GM21825 (cell line): ENCODE measurements around the gene ITGA1.
A peak's percentile ranks its signal among the peaks of the same experiment; 100 is the strongest.

Source experiments
- ATAC-seq: cut with Tn5 transposase; IDR thresholded peaks from one replicate; pipeline ENCODE4 v1.9.1; 2021; ENCODE audit warnings: mild to moderate bottlenecking, moderate library complexity; ENCODE audit not compliant: unreplicated experiment

ITGA1 gene

DNA sequence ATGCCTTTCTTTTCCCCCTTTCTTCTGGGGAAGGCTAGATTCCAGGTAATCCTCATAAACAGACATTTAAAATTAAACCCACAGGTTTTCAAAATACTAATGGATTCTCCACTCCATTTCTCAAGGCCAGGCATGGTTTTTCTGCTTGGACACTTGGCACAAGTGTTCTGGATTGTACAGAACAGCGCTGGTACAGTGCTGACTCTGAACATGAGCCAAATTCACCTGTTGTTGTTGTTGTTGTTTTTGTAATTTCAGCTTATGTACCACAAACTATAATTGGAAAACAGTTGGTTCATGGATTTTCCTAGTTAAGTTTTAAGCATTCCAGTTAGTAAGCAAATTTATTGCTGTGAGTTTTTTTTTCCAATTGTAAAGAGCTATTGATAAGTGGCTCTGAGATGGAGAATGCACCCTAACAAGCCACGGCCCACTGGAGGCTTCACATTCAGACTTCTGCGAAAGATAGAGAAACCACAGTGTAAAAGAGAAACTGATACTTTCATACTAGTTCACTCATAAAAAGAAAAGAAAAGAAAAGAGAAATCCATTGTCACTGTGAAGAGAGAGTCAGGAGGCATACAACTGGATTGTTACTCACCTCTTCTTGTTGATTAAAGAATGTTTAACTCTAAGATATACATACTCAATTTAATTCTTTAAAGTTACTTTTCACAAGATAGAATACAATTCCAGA lies 16.2 kb upstream of the ITGA1 start:
- ATAC-seq: peak; percentile 95

DNA sequence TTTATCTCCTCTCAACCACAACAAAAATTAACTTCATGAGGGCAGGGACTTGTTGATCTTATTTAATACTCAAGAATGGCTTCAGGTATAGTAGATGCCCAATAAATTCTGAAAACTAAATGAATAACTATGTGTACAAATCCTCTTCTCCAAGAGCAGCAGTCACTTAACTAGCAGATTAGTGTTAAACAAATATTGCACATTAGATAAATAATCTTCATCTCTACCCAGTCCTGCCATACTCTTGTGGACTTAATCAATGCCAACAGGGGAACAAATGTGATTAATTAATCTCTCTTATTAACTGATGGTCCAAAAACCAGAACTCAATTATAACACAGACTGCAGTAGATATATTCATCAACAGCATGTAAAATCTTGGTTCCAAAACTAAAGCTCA lies 15.0 kb upstream of the ITGA1 start:
- ATAC-seq: no peak

DNA sequence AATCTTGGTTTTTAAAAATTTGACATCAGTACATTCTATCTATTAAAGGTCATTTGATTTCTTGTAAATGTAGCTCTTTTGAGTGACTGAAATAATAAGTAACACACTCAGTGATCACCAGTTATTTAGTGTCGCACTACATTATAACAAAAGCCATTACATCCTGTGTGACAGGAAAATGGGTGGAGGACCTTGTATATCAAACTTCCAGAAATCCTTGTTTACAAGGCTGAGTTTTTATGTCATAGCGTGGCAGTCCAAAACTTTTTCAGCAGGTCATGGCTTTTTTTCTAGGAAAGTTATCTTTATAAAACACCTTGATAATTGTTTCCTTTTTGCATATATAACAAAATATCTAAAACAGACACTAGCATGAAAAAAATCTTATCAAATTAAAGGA lies 14.4 kb upstream of the ITGA1 start:
- ATAC-seq: no peak

DNA sequence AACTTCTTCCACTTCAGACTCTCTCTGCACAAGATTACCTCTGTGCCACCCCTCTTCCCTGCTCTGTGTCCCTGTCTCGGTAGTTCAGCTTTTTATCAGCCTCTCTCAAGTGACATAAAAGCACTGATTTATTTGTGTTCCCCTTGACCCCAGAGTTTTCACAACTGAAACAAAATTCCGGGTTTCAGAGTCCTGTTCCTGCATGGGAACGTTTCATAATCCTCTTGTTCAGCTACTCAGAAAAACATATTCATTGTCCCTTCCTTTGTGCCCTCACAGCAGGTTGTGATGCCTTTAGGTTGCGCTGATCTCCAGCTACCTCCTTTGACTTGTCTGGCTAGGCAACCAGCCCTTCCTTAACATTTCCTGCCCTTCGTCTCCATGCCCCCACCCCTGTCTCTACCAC lies 13.7 kb upstream of the ITGA1 start:
- no peak for ATAC-seq

DNA sequence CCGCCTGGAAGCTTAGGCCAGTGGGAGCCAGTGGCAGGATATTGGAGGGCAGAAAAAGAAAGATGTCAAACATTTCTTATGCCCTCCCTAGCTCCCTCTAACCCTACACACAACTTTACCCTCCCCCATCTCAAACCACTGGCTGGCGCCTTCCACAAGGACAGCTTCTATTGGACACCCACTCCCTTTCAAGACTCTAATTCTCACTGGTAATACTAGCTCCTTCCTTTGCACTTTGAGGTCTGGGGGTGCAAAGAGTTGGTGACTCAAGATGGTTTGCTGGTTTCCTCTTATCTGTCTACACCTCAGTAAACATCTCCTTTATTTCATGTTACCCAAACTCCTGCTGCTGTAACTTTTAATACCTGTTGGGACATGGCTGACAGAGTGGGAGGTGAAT lies 11.6 kb upstream of the ITGA1 start:
- ATAC-seq: no peak

DNA sequence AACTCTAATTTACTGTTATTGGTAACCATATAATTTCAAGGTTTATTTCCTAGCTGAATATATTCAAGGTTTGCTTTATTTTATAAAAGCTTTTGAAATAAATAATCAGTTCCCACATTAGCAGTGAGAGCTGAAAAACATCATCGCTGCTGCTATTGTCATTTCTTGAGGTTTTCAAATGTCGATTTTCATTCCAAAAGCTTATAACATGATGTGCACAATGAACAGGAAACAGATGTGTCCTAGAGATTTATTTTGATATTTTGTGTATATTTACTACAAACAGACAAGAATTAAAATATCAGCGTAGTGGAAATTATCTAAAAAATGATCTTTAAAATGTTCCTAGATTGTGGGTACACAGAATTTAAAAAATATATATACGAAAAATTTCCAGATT lies 10.5 kb upstream of the ITGA1 start:
- no peak for ATAC-seq

DNA sequence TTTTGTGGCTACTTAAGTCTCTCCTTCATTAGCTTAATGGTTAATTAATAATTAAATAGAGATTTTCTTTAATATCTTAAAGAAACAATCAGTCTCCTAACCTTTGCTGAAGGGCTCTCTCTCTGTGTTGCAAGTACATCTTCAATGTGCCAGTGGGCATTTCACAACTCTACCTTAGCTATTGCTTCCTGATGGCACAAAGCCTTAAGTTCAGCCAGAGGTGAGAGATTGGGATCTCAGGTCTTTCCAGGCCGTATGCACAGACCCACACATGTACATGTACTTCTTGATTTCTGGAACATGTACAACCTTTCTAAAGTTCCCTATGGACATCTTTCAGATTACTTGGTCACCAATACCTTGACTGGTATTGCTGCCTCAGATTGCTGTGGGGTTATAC lies 8.9 kb upstream of the ITGA1 start:
- no peak for ATAC-seq

DNA sequence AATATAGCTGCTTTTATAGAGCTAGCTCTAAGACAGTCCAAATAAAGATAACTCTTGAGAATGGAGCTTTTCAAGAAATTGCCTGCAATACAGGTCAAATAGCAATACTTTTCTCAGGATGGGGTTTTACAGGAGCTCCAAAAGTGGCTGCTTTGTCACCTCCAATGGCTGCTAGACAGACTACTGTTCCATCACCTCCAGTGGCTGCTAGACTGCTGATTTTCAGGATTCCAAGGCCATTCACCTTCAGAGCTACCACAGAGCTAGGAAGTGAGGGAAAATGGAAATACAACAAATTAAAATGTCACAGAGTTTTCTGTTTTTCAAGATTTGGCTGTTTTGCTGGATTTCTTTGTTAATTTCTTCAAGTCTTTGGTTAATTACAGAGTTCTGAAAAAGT lies 8.5 kb upstream of the ITGA1 start:
- ATAC-seq: no peak

DNA sequence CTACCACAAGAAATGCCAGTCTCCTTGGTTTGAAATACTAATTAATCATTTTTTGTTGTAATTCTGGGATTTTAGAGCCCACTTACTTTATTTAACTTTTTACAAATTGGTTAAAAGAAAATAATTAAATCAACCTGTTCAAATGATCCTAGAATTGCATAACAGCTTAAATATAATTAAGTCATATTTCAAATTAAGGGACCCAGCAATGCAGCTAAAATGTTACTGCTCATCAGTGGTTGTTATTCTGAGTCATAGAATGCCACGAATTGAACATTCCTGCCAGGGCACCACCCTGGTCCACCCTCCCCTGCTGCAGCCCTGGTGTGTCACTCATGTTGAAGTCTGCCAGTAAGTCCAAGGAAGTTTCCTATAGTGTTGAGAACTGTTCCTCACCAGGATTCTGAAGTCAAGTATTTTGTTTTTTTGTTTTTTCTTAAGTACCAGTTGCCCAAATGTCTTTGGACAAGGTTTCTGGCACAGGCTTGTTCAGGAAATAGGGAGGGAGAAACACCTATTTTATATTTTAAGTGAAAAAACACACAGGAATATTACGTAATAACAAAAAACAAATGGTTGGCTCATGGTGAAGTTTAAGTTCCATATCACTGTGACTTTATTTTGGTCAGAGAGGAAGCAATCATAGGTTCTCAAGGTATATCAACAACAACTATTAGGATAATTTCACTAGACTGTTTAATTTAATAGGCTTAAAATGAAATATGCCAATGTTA lies 4.3 kb upstream of the ITGA1 start:
- ATAC-seq: no peak

DNA sequence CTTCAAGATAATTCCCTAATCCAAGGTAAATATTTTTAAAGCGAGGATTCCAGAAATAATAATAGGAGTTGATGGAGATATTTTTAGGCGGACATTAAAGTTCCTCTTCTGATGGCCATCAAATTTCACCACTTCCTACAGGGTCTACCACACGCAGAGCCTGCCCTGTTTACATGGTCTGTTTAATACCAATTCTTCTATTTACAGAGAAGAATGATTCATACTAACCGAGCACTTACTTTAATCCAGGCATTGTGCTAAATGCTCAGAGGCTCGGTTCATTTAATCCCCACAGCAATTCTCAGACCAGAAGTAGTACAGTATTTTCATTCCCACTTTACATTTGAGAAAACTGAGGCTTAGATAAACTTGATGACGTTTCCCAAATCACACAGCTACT lies 3.0 kb upstream of the ITGA1 start:
- no peak for ATAC-seq

DNA sequence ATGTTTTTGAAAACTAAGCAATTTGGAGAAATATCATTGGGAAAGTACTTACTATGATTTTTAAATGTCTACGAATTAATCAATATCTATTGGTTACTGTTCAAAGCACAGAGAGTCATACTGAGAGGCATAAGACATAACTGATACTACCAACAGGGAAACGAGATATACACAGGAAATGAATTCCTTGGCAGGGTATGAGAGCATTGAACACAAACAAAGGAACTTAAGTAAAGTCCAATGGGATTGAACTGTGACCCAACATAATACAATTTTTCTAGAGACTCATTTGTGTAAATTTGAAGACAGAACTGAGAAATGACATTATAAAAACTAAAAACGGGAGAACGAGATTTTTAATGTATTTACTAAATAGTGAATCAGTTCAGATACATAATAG lies 1.3 kb upstream of the ITGA1 start:
- no peak for ATAC-seq

DNA sequence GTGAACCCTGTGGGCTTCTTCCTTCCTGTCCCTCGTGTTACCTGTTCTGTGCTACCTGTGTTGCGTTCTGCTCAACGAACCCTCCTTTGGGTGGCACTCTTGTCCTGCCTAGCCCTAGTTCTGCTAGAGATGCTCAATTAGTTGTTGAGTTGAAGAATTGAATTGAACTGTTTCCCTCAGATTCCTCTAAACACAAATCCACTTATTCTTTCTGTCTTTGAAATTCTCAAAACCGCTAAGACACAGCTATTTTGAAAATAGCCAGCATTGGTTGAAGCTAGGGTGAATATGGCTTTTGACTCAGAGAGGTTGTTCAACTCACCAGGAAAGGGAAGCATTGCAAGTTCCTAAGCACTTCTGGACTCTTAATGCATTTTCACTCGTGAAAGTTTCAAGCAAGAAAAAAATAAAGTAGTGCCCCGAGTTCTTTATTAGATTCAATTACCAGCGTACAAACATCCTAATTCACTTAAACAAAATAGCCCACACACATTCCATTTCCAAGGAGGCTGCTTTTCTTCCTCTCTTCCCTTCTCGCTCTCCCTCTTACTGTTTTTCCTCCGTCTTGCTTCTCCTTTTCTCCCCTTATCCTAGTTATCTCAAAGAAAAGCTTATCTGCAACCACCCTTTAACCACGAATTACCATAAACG lies 642 bp upstream of the ITGA1 start:
- ATAC-seq: no peak

DNA sequence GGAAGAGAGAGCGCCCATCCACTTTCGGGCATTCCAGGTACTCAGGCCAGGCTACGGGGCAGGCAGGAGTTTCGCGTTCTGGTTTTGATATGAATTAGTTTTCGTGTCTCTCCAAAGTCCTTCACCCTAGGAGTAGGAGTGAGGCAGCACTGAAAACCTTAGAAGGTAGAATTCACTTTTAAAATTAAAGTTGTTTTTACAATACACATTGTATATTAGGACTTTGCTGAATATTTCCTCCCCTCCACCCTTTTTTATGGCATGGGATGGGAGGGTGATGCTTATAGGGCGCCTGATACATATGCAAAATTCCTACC lies 747 bp downstream of the ITGA1 start:
- no peak for ATAC-seq

DNA sequence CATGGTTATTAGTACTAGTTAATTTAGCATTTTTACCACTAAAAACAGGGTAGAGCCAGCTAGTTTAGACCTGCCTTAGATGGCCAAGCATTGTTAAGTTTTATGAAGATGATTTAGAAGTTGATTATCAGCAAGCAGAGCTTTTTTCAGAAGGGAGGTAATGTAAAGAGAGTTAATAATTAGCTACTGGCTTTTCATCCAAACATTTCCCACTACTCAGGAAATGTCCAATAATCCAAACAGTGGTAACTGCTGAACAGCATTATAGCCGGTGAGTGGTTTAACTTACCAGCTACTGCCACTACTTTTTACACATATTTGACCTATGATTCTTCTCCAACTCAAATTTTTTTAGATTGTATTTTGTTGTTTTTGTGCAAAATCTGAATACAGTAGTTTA lies 1.7 kb downstream of the ITGA1 start:
- no peak for ATAC-seq

DNA sequence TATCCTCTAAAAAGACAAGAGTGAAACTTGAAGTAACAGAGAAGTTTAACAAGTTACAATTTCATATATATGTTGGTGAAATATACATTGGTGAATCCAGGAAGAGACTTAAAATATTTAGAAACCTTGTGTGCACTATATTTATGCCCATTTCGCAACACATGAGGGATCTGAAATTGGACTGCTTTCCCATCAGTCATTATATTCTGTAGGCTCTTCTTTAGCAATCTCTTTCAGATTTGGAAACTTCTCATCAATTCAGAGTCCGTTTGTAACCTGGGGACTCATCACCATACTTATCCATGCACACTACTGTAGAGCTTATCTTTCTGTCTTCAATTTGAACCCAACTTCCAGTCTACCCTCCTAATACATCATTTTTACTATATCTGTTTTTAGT lies 2.1 kb downstream of the ITGA1 start:
- ATAC-seq: no peak

DNA sequence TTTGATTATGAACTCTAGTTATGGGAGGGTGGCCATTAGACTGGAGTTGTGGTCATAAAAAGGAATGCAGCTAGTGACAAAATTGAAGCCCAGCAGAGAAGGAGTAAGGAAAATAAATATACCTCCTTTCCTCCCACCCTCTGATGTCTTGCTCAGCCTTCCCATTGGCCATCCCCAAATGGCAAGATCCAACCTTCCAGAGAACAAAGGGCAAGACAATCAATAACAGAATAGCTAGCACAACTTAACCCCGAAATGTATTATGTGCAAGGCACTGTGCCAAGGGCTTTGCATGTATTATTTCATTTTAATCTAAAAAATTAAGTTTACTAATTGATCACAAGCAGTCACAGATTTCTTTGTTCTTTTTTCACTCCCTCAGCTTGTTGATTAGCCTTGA lies 3.6 kb downstream of the ITGA1 start:
- ATAC-seq: no peak

DNA sequence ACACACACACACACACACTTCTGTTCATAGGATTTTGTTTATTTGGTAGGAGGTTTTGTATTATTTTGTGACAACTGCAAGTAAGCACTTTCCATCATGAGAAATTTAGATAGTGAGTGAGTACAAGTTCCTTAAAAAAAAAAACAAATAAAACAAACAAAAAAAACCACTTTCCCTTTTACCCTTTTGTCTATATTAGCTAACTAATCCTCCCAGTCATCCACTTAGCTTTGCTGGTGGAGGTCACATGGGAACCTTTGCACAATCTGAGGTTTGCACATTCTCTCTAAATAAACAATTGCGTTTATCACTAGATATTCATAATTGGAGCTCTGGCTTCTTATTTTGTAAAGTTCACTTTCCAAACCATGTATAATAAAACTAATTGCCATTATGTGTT lies 6.8 kb downstream of the ITGA1 start:
- no peak for ATAC-seq

DNA sequence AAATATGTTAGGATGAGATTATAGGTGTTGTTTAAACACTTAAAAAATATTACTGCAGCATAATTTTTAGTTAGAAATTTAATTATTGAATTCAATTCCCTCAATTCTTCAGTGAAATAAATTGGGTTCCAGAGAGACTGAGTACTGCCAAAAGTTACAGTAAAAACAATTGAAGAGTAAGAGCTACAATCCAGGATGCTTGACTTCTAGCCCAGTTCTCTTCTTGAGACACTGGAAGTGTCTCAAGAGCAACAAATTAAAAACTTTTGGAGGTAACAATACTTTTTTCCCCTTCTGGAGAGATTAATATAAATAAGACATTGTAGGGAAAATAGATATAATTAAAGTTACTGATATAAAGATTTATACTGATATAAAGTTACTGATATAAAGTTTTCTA lies 8.3 kb downstream of the ITGA1 start:
- ATAC-seq: no peak

DNA sequence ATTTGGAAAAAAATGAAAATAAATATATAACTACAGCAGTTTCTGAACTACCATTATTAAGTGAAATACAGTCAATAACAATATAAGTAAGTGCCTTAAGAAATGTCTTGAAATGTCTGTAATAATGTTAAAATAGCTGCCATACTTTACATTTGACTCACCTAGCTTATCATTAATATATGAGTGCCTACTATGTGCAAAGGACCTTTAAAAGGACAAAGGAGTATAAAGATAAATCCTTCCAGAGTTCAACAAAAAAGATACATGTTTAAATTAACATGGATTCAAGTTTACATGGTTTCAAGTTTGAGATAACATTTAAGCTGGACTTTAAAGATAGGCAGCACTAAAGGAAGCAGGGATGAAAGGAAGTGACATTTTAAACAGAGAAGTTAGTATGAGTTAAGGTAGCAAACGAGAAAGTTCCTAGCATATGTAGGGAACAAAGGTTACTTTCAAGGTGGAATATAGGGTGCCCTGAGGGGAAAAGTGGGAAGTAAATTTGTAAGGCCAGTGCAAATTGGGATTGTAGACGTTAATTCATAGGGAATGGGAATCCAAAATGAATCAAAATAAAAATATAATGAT lies 8.9 kb downstream of the ITGA1 start:
- no peak for ATAC-seq

DNA sequence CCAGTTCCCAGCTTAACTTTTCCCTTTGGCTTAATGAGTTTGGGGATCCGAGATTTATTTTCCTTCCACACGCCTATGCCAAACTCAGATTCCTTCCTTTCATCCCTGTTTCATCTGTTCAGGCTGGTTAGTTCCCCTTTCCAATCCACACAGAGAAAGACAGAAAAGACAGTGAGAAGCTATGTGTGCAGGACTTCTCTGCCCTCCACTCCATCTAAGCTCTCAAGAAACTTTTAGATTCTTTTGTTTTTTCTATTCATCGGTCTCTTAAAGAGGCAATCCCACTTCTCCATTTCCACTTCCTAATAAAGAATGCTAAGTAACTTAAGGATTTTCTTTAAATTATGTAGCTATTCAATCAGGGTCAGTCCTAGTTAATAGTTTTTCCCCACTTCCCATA lies 11.2 kb downstream of the ITGA1 start:
- no peak for ATAC-seq

DNA sequence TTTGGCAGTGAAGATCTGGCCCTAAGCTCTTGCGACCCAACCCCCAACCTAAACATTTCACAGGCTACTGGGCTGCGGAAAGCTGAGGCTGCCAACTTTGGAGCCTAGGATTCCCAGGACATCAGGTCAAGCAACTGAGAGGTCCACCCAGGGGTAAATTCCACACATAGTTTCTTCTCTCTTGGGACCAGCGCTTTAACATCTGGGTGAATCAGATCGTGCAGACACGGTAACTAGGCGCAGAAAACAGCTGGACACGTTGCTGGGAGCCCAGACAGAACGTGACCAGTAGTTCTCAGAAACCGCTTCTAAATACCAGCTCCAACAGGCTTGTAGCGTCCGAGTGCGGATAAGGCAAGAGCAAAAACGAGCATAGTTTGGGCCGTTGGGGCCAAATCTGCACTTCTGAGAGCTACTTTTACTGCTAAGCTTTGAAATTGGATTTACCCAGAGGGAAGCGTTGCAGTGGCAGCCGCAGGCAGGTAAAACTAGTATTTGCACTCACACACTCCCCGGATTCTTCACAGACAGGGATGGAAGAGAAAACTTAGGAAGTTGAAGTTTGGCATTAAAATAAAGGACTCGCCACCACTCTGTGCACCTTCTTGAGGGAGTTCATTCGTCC lies 11.8 kb downstream of the ITGA1 start:
- peak; percentile 21 for ATAC-seq

DNA sequence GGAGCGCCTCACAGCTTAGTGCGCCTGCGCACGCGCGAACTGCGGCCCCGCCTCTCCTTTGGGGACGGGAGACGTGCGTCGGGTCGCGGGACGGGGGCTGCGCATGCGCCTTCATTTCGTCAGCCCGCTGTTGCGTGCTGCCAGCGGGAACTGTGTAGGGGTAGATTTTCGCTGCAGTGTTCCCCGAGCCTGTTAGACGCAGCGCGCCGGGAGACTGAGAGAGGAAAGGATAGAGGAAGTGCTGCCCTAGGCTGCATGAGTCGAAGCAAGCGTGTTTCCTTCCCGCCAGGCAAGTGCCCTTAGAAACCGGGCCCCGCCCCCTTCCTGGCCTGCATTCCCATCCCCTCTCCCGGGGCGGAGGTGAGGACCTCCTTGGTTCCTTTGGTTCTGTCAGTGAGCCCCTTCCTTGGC lies 12.3 kb downstream of the ITGA1 start:
- ATAC-seq: peak; percentile 87
